Measurements from ENCODE around the gene SERP2. TPM values are rescaled to one million over a fixed set of nuclear protein-coding genes. Genes with fewer than 3 reads are reported as not detected.

The SERP2 gene
- total and polyA plus RNA-seq, 2 of the 13 experiments (the other 11 are each of a cell fraction or from before 2014, with no cell fraction given), result not detected

GRCh38 chr13:44380404-44381165 is 7.0 kb downstream of the SERP2 start:
- BruUV-seq (replicated peaks), result no TSS peak
- no peaks in the 10 kb centered on the region for H3K9me3 ChIP-seq (ENCODE audit: low read length)
- H3K36me3 ChIP-seq (replicated peaks in 1 of 2; ENCODE audit: control insufficient read depth in 1 of 2, insufficient read depth in 2 of 2, low read length in 2 of 2), result no peaks in the 10 kb centered on the region
- H2AFZ ChIP-seq (ENCODE audit: low read length), result no peak overlapping the region
- no peak for ATAC-seq
- H3K27me3 ChIP-seq (ENCODE audit: control insufficient read depth in 1 of 2, insufficient read depth in 2 of 2, low read length in 2 of 2), result no peaks in the 10 kb centered on the region; a peak in 1 of 5 replicates
- in situ Hi-C loops (cut with HindIII; ENCODE audit: extremely low pct_ligation_motif_present, low pct_unique_long_range_greater_than_20kb), result no loop called here
- H3K9ac ChIP-seq (ENCODE audit: insufficient read depth, low read depth, low read length), result no peak overlapping the region
- WGBS (ENCODE audit: low lambda C conversion rate), result 45% methylated on average over 3 of the region's 3 CpGs
- intact Hi-C loops (cut with micrococcal nuclease; ENCODE audit: unreplicated experiment), result no loop called here
- H4K20me1 ChIP-seq (ENCODE audit: insufficient read depth, low read length), result no peaks in the 10 kb centered on the region
- no peak for FAIRE-seq
- TF ChIP-seq DMAP1 (CRISPR knock-in tag; IDR thresholded peaks at IDR 0.05) (no peak), KAT7 (CRISPR knock-in tag; IDR thresholded peaks at IDR 0.05; ENCODE audit: borderline replicate concordance) (no peak), BCL6 (CRISPR knock-in tag; IDR thresholded peaks at IDR 0.05) (no peak), ELK4 (CRISPR knock-in tag; IDR thresholded peaks at IDR 0.05; ENCODE audit: borderline replicate concordance) (no peak), ZBTB25 (CRISPR knock-in tag; IDR thresholded peaks at IDR 0.05) (no peak), REST (IDR thresholded peaks at IDR 0.05; ENCODE audit: borderline replicate concordance in 1 of 2, low read depth in 1 of 2, low read length in 2 of 2) (no peak), REPIN1 (CRISPR knock-in tag; IDR thresholded peaks at IDR 0.05; ENCODE audit: borderline replicate concordance, low read depth) (no peak), KLF9 (CRISPR knock-in tag; IDR thresholded peaks at IDR 0.05; ENCODE audit: low read depth) (no peak), ZNF260 (CRISPR knock-in tag; IDR thresholded peaks at IDR 0.05; ENCODE audit: borderline replicate concordance, low read depth) (no peak), ZNF766 (CRISPR knock-in tag; IDR thresholded peaks at IDR 0.05; ENCODE audit: borderline replicate concordance) (no peak), TOPORS (CRISPR knock-in tag; IDR thresholded peaks at IDR 0.05) (no peak), ZNF510 (CRISPR knock-in tag; IDR thresholded peaks at IDR 0.05; ENCODE audit: low read depth) (no peak), CREB1 (IDR thresholded peaks at IDR 0.05) (no peak), CREB1 (CRISPR knock-in tag; IDR thresholded peaks at IDR 0.05) (no peak), ZNF75D (CRISPR knock-in tag; IDR thresholded peaks at IDR 0.05; ENCODE audit: borderline replicate concordance) (no peak), HOXA9 (CRISPR knock-in tag; IDR thresholded peaks at IDR 0.05; ENCODE audit: borderline replicate concordance) (no peak), ZNF432 (CRISPR knock-in tag; IDR thresholded peaks at IDR 0.05; ENCODE audit: borderline replicate concordance) (no peak), POGZ (CRISPR knock-in tag; IDR thresholded peaks at IDR 0.05) (no peak), ATRX (CRISPR knock-in tag; IDR thresholded peaks at IDR 0.05; ENCODE audit: borderline replicate concordance) (no peak)
- ChIA-PET POLR2A (no interaction called here), CTCF (ENCODE audit: low intra/inter-chr PET ratio, low total read pairs) (no interaction called here)
- no peak overlapping the region for H3K4me2 ChIP-seq (ENCODE audit: low read depth, low read length)
- no peak for DNase-seq (ENCODE audit: low spot score)
- H3K4me3 ChIP-seq (replicated peaks in 1 of 3; ENCODE audit: insufficient read depth in 1 of 3, low read depth in 2 of 3, low read length in 3 of 3), result no peak overlapping the region
- 0 out of 2 replicates have a peak, but pooled peaks cover 5% of the 10 kb centered on the region for H3K4me1 ChIP-seq (ENCODE audit: insufficient read depth, low read length)
- H3K79me2 ChIP-seq (ENCODE audit: insufficient read depth, low read length), result no peaks in the 10 kb centered on the region
- H3K27ac ChIP-seq (ENCODE audit: extremely low read length, insufficient read depth, low read length), result no peak overlapping the region

All from HepG2 (cell line).